Nasal cavity respiratory epithelium epithelial cell of viscerocranial mucosa (primary cell): ENCODE results near the gene C1orf74. TPM values are rescaled to one million over a fixed set of nuclear protein-coding genes. Genes with fewer than 3 reads are reported as not detected.

ENCODE experiments used
- total RNA-seq: library from RNA; depleted of rRNA; stranded (reverse); fragments of >200 nt; gene quantifications from 2 replicates; pipeline ENCODE4 v1.2.3, GENCODE V29; 2014

C1orf74 gene
- total RNA-seq = 13.0 and 14.7 TPM in 2 replicates

GRCh38 chr1:209784265-209785169 lies at the start of gene C1orf74:
TSS of gene C1orf74 (minus strand) at chr1:209784559. CDS start at chr1:209783634, 925 bp downstream.

GRCh38 chr1:209827384-209828262 lies 43.3 kb upstream of the C1orf74 start, which contains the start of gene UTP25:
TSS of gene UTP25 (plus strand) at chr1:209827972. CDS start at chr1:209828064, 92 bp downstream.

GRCh38 chr1:209805875-209806760 lies 21.8 kb upstream of the C1orf74 start, which contains the start of gene IRF6:
TSS of gene IRF6 (minus strand) at chr1:209806142. CDS start at chr1:209801413, 4,729 bp downstream.

GRCh38 chr1:209755926-209756614 lies 28.3 kb downstream of the C1orf74 start, which contains the start of gene TRAF3IP3:
TSS of gene TRAF3IP3 (plus strand) at chr1:209756053. CDS start at chr1:209760040, 3,987 bp downstream.

Other genes starting within 250 kb of the C1orf74 start
- gene CAMK1G, start 200.8 kb downstream of the C1orf74 start, total RNA-seq = not detected in 2 replicates
- 1,456 and 1,978 TPM in 2 replicates for gene LAMB3, start 132.1 kb downstream of the C1orf74 start, total RNA-seq
- gene G0S2, start 109.1 kb downstream of the C1orf74 start, total RNA-seq = 98.9 and 170 TPM in 2 replicates
- gene HSD11B1, start 79.7 kb downstream of the C1orf74 start, total RNA-seq = 1.7 and 4.1 TPM in 2 replicates
- not detected in 2 replicates for gene TRAF3IP3, start 28.5 kb downstream of the C1orf74 start, total RNA-seq
- 270 and 460 TPM in 2 replicates for gene IRF6, start 21.6 kb upstream of the C1orf74 start, total RNA-seq
- 6.2 and 15.2 TPM in 2 replicates for gene UTP25, start 43.4 kb upstream of the C1orf74 start, total RNA-seq
- under 0.01 and 0.14 TPM in 2 replicates for gene SYT14, start 153.7 kb upstream of the C1orf74 start, total RNA-seq